GM12873 (cell line): ENCODE results near the gene ZBTB20.
A peak's percentile ranks its signal among the peaks of the same experiment; 100 is the strongest.

Source experiments
- CTCF ChIP-seq: IDR thresholded peaks from 2 replicates; pipeline ENCODE4 v1.5.1; 2012; ENCODE audit warnings: low read depth, mild to moderate bottlenecking, moderate library complexity, low read length, control low read depth; ENCODE audit not compliant: insufficient read depth; ENCODE audit errors: missing control alignments

The ZBTB20 gene

GRCh38 chr3:114378760-114379159 is 768.3 kb downstream of the ZBTB20 start:
- no peak for TF ChIP-seq CTCF

GRCh38 chr3:114377426-114377825 is 769.7 kb downstream of the ZBTB20 start:
- TF ChIP-seq CTCF: no peak

DNA sequence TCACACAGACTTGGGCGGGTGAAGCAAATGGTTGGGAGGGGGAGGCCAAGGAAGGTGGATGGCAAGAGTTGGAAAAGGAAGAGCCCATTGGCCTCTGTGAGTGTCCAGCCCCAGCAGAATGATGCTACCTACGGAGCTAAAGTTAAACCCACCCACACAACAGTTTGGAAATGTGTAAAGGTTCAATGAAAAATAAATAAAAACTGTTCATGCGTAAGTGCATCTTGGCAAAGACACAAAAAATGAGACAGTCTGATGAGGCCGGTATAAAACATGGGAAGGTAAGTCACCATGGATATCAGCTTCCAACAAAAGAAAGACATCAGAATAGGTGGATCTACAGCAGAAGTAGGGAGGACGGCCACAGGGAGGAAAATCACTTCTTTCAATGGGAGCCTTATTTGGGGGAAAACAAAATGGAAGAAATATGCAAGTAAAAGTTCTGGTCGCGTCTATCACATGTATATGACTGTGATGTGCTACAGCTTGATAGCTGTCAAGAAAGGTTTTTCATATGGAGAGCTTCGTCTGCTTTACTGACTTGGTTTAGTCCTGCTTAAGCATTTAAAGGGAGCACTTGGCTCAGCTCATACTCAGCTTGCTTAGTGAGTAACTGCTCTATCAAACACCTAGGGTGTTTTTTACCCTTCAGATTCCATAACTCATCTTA is 770.4 kb downstream of the ZBTB20 start:
- no peak for TF ChIP-seq CTCF

DNA sequence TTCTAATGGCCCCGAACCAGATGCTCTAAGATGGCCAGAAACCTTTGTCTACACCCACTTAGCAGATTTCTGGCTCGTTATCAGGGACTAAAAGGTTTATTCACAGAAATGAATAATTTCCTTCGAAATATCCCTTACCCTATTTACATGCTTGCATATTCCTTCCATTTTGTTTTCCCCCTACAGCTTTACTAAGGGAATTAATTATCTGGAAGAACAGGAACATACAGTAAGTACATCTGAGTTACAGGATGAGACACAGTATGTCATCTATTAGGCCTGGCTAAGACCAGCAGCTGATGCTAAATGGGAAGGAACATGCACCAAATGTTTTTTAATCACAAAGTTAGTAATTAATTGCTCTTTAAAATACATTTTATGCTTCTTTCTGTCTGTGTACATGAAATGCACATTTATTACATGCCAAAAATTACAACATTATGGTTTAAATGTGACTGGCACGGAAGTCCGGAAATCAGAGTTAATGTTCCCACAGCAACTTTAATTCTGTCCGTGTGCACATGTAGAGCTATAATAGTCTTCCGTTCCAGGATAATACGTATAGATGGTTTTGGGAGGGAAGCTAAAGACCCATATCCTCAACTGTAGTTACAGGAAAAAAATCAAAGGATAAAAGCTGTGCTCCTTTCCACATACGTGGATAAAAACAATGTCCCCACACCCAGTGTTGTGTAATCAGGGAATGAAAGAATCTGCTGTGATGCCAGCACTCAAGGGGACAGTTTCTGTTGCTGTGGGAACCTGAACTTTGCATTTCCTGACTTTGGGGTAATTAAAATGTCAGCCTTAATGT is 771.3 kb downstream of the ZBTB20 start:
- TF ChIP-seq CTCF: no peak

DNA sequence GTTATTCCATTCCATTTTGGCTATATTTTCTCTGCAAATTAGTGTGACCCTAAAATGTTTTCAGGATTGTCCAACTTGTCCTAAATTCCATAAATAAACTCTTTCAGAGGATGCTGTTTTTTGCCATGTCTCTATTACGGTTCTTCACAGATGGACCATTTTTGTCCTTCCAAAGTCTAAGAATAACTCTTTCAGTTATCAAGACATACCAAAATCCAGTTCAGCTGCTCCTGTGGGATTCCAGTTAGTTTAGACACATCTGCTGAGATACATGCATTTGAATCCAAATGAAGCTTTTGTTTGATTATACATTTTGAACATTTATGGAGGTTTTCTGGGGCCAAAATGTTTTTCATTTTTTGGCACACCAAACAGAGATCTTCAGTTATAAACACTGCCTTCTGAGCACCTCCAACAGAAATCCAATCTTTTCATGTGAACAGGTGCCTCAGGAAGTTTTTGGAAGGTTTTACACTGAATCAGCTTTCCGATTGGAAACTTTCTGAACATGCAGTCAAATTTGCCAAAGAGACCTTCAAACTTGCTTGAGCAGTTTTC is 772.6 kb downstream of the ZBTB20 start:
- no peak for TF ChIP-seq CTCF

DNA sequence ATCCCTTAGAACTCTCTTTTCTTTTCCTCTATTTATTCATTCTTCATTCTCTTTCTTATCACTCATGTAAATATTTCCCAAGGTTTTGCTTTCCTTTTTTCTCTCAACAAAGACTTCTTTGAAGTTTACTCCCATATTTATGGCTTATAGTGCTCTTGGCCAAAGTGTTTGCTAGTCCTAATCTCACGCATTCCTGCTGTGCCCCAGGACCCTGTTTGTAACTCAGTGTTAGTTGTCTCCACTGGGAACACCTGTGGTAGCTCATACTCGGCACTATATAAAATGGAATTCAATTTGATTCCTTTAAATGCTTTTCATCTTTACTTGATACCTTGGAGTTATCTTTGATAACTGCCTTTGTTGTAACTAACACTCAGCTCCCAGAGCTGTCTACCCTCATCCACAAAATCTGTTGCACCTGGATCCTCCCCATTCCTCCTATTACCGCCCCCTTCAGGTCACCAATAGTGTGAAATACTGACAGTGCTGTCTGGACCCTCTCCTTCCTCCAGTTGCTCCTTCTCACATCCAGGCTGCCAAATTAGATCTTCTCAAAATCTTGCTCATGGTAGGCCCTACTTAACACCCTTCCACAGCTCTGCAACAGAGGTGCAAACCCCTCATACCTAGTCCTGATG is 776.4 kb downstream of the ZBTB20 start:
- peak; percentile 46 for TF ChIP-seq CTCF

GRCh38 chr3:114365909-114366308 is 781.2 kb downstream of the ZBTB20 start:
- no peak for TF ChIP-seq CTCF
